Endothelial cell of umbilical vein (primary cell): ENCODE results near the gene CCDC28A. TPM values are rescaled to one million over a fixed set of nuclear protein-coding genes. Genes with fewer than 3 reads are reported as not detected.

Source experiments
- BruUV-seq: library from RNA; stranded (reverse); fragments of 400-500 nt; replicated peaks from 2 replicates; lab custom pipeline; 2021; lab: Mats Ljungman, UMichigan
- CTCF ChIA-PET: fragments of 300-600, 350-600 bp; sonication (Branson Sonifier 250); formaldehyde crosslinking; loops from one replicate; lab custom pipeline; 2021; ENCODE audit warnings: antibody characterized with exemption, inconsistent platforms; lab: Charles Lee
- POLR2A ChIA-PET: fragments of 300-600, 350-600 bp; sonication (Branson Sonifier 250); formaldehyde crosslinking; loops from one replicate; lab custom pipeline; 2021; ENCODE audit warnings: antibody characterized with exemption, inconsistent platforms; lab: Charles Lee
- DNase-seq: peaks from one replicate; pipeline ENCODE4 v3.0.0-alpha.2; 2011; ENCODE audit warnings: low read depth, low spot score
- FAIRE-seq: peaks from 2 replicates; lab custom pipeline; 2011; peaks lifted over from hg19 to GRCh38; lab: Jason Lieb, UNC
- H2AFZ ChIP-seq: 2 replicates; pipeline ENCODE4 v1.6.0; 2012; ENCODE audit warnings: low read depth, low read length, control low read depth, inconsistent platforms
- H3K27ac ChIP-seq: 2 replicates; pipeline ENCODE4 v1.5.1; 2011; ENCODE audit warnings: low read depth, mild to moderate bottlenecking, control low read depth, low read length, moderate library complexity; ENCODE audit not compliant: insufficient read depth
- H3K27me3 ChIP-seq, 2 experiments: 2 replicates each; pipeline versions ENCODE4 v1.6.0 to v1.6.1; 2011; ENCODE audit warnings: low read length in 2 of 2, mixed read lengths in 1 of 2; ENCODE audit not compliant: control insufficient read depth in 2 of 2, insufficient read depth in 2 of 2
- H3K36me3 ChIP-seq, 2 experiments: 2 replicates in 1 of 2; 3 replicates in 1 of 2; pipeline ENCODE4 v1.5.1; 2011; ENCODE audit warnings: low read length in 2 of 2, mild to moderate bottlenecking in 1 of 2, moderate library complexity in 1 of 2; ENCODE audit not compliant: control insufficient read depth in 2 of 2, insufficient read depth in 2 of 2; ENCODE audit errors: extremely low read depth in 1 of 2
- H3K4me1 ChIP-seq: 3 replicates; pipeline ENCODE4 v1.5.1; 2011; ENCODE audit warnings: mild to moderate bottlenecking, low read length; ENCODE audit not compliant: control insufficient read depth, insufficient read depth; ENCODE audit errors: extremely low read depth
- H3K4me2 ChIP-seq: 2 replicates; pipeline ENCODE4 v1.6.1; 2011; ENCODE audit warnings: low read length, control low read depth, mixed read lengths; ENCODE audit not compliant: insufficient read depth
- H3K4me3 ChIP-seq, 3 experiments: fragments of 200-600 bp in 1 of 3; sonication (generic), shearing (Covaris generic) in 1 of 3; replicated peaks in 1 of 3; 2 replicates each; pipeline ENCODE4 v1.5.1; 2011 to 2016; ENCODE audit warnings: control low read depth in 3 of 3, low read length in 3 of 3, mild to moderate bottlenecking in 2 of 3, inconsistent platforms in 1 of 3, low read depth in 1 of 3, moderate library complexity in 1 of 3; ENCODE audit not compliant: insufficient read depth in 1 of 3
- H3K79me2 ChIP-seq: 2 replicates; pipeline ENCODE4 v1.6.0; 2012; ENCODE audit warnings: low read length, inconsistent platforms; ENCODE audit not compliant: control insufficient read depth, insufficient read depth
- H3K9ac ChIP-seq: replicated peaks from 2 replicates; pipeline ENCODE3; 2011; ENCODE audit warnings: low read length, control low read depth; ENCODE audit not compliant: insufficient read depth; ENCODE audit errors: extremely low read depth
- H3K9me1 ChIP-seq: replicated peaks from 3 replicates; pipeline ENCODE4 v1.6.0; 2011; ENCODE audit warnings: mild to moderate bottlenecking, low read length; ENCODE audit not compliant: control insufficient read depth, insufficient read depth; ENCODE audit errors: extremely low read depth
- H3K9me3 ChIP-seq: replicated peaks from 2 replicates; pipeline ENCODE4 v1.5.1; 2012; ENCODE audit warnings: low read length, inconsistent platforms; ENCODE audit not compliant: control insufficient read depth, insufficient read depth
- H4K20me1 ChIP-seq: replicated peaks from 2 replicates; pipeline ENCODE3; 2011; ENCODE audit warnings: mild to moderate bottlenecking, low read length; ENCODE audit not compliant: control insufficient read depth, insufficient read depth; ENCODE audit errors: extremely low read depth
- CTCF ChIP-seq, 2 donors: IDR thresholded peaks; 1 replicate in 1 of 2; 2 replicates in 1 of 2; pipeline ENCODE4 v1.5.1; 2011; ENCODE audit warnings: low read length in 2 of 2, mild to moderate bottlenecking in 2 of 2, moderate library complexity in 2 of 2, control low read depth in 1 of 2, inconsistent platforms in 1 of 2, low read depth in 1 of 2; ENCODE audit not compliant: insufficient read depth in 1 of 2; ENCODE audit errors: extremely low read depth in 1 of 2
- EZH2 ChIP-seq: IDR thresholded peaks from 2 replicates; pipeline ENCODE4 v1.6.1; 2012; ENCODE audit warnings: borderline replicate concordance, low read depth, mild to moderate bottlenecking, moderate library complexity, low read length, inconsistent platforms; ENCODE audit not compliant: severe bottlenecking
- FOS ChIP-seq: IDR thresholded peaks from 2 replicates; pipeline ENCODE4 v1.6.1; 2011; ENCODE audit warnings: mild to moderate bottlenecking, low read length, moderate library complexity, borderline replicate concordance; ENCODE audit not compliant: insufficient read depth
- GATA2 ChIP-seq: IDR thresholded peaks from 2 replicates; pipeline ENCODE4 v1.7.0; 2011; ENCODE audit warnings: low read depth, mild to moderate bottlenecking, moderate library complexity, mixed read lengths, low read length; ENCODE audit not compliant: insufficient read length, insufficient read depth
- JUN ChIP-seq: IDR thresholded peaks from 2 replicates; pipeline ENCODE4 v1.6.1; 2011; ENCODE audit warnings: borderline replicate concordance, low read depth; ENCODE audit not compliant: insufficient read length, insufficient read depth
- MAX ChIP-seq: IDR thresholded peaks from 2 replicates; pipeline ENCODE4 v1.6.1; 2011; ENCODE audit not compliant: insufficient read depth, insufficient read length
- MYC ChIP-seq: IDR thresholded peaks from one replicate; pipeline ENCODE4 v1.6.1; 2011; ENCODE audit warnings: mild to moderate bottlenecking, low read depth, low read length
- POLR2A ChIP-seq: IDR thresholded peaks from 2 replicates; pipeline ENCODE4 v1.6.1; 2012; ENCODE audit warnings: low read depth, mild to moderate bottlenecking, control low read depth, low read length
- POLR2AphosphoS5 ChIP-seq: IDR thresholded peaks from 2 replicates; pipeline ENCODE4 v1.6.1; 2012; ENCODE audit warnings: low read depth, mild to moderate bottlenecking, control low read depth, low read length, moderate library complexity; ENCODE audit not compliant: insufficient read depth
- dilution Hi-C: fragments of 300-500 bp; cut with MboI; formaldehyde crosslinking; loops from one replicate; pipeline ENCODE4 v1.15.0; 2019; ENCODE audit warnings: low sequenced_read_pairs; ENCODE audit not compliant: extremely low pct_ligation_motif_present
- intact Hi-C: fragments of 100-400 bp; cut with micrococcal nuclease; formaldehyde crosslinking; loops from one replicate; pipeline ENCODE4 v1.10.0; 2022
- polyA plus RNA-seq, 4 experiments: library from polyadenylated mRNA; depleted of rRNA in 3 of 4; stranded (reverse) in 3 of 4; unstranded in 1 of 4; fragments of >200 nt; gene quantifications; 2 replicates each; pipeline versions ENCODE4 v1.2.1 to v1.2.3, GENCODE V29; 2011 to 2012; ENCODE audit warnings: missing spikeins in 1 of 4
- total RNA-seq: library from RNA; stranded (reverse); gene quantifications from 2 replicates; pipeline ENCODE4 v1.2.3, GENCODE V29; 2021

CCDC28A gene
- total and polyA plus RNA-seq, 2 donors (not counting 3 experiments of a cell fraction or from before 2014, with no cell fraction given) = 11.1 to 12.8 TPM

GRCh38 chr6:138795809-138796603, 22.4 kb downstream of the CCDC28A start, which contains the start of gene ECT2L:
ECT2L (plus strand) TSS chr6:138796087; CDS start chr6:138813275, 17,188 bp downstream.
- peak; percentile 35 for DNase-seq
- no peak for TF ChIP-seq POLR2AphosphoS5
- TF ChIP-seq POLR2A = no peak
- TF ChIP-seq GATA2 = no peak
- TF ChIP-seq EZH2 = no peak
- no peak for TF ChIP-seq FOS
- no peak for TF ChIP-seq JUN
- no peak for TF ChIP-seq CTCF (IDR thresholded peaks at IDR 0.05; ENCODE audit: extremely low read depth in 1 of 2, insufficient read depth in 1 of 2, low read depth in 1 of 2, low read length in 2 of 2)
- no peak for TF ChIP-seq MAX
- no peak for TF ChIP-seq MYC
- H3K27me3 ChIP-seq = no peaks in the 10 kb centered on the region
- intact Hi-C loops = no loop called here
- BruUV-seq = no TSS peak
- H3K9me1 ChIP-seq = no peaks in the 10 kb centered on the region
- CTCF ChIA-PET = interaction anchor here (2.2 kb wide), 1 partner anchor 20 kb away, joined by 9 read pairs; no protein-coding TSS in a partner anchor
- peak within 1 kb of the TSS in 2 of 3 experiments; percentile 12 to 36 for H3K4me3 ChIP-seq
- H3K4me1 ChIP-seq = no peaks in the 10 kb centered on the region
- peak within 1 kb of the TSS; percentile 24 for H3K9ac ChIP-seq
- H3K27ac ChIP-seq = no peak within 1 kb of the TSS
- H2AFZ ChIP-seq = peak within 1 kb of the TSS; percentile 97
- H3K36me3 ChIP-seq = no peaks in the 10 kb centered on the region
- no peaks in the 10 kb centered on the region for H3K79me2 ChIP-seq
- POLR2A ChIA-PET = no interaction called here
- dilution Hi-C loops = no loop called here
- H4K20me1 ChIP-seq = no peaks in the 10 kb centered on the region
- H3K4me2 ChIP-seq = peak within 1 kb of the TSS; percentile 61
- no peaks in the 10 kb centered on the region for H3K9me3 ChIP-seq
- no peak for FAIRE-seq
